ENCODE data around the gene DEGS2.

DEGS2 gene

DNA sequence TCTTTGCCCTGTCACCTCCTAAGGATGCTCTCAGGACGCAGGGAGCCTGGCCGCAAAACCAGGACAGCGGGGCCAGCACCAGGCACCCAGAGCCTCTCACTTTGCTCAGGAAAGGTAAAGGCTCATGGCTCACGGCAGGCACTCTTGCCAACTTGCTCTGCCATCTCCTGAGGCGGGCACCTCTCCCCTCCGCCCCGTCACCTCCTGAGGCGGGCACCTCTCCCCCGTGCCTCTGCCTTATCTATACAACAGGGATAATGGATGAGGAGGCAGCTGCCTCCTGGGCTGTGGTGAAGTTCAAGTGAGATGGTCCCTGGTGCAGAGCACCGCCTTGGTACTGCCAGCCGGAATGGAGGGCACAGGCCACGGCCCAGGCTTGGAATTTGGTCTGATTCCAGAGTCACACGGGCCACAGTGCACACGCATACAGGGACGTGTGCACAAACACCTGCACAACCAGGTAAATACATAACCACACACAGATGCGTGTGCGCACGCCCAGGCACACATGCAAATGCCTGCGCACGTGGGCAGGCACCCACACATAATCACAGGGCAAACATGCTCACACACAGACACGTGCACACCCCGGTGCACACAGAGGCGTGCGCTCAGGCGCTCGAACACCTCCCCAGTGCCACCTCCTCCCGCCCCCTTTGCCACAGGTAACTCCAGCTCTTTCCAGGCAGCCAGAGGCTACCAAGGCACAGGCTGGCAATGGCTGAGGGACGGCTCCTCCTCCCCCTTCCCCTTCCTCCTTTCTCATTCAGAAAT, 11.6 kb downstream of the DEGS2 start:
- peak; percentile 33 for DNase-seq

DNA sequence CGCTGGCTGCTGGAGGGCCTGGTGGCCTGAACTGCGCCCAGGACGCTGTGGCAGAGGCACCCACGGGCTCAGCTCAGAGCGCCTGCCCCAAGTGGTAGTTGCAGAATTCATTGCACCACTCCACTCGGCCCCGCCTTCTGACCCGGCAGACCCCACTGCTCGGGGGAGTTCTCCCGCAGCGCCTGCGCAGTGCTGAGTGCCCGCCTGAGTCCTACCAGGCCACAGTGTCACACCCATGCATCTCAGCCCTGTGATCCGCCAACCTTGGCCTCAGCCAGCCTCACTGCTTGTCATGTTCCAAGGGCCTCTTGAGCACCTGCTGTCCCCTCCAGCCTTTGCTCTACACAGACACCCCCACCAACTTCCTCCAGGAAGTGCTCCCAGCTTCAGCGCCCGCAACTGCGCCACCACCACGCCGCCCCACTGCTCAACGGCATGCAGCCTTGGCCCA, 12.2 kb downstream of the DEGS2 start:
- DNase-seq = peak; percentile 71

DNA sequence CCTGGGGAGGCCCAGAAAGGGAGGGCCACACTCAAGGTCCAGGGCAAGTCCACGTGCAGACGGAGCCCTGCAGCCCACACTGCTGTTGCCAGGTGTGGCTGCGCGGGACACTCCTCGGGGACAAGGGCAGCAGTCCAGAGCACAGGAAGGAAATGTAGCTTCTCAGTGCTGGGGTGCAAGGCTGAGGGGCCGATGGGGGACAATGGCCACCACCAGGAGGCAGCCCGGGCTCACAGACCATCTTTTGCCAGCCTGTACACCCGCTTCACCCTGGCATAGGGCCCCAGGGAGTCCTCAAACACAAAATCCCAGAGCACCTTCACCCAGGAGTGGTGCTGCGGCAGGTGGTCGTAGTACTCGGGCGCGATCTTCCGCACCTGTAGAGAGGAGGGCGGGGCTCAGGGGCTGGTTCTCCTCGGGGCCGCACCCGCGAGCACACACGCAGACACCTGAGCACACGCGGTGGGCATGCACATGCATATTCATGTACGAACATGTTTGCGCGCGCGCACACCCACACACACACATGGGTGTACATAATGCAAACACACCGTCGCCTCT, 12.8 kb downstream of the DEGS2 start:
- DNase-seq = peak; percentile 49

DNA sequence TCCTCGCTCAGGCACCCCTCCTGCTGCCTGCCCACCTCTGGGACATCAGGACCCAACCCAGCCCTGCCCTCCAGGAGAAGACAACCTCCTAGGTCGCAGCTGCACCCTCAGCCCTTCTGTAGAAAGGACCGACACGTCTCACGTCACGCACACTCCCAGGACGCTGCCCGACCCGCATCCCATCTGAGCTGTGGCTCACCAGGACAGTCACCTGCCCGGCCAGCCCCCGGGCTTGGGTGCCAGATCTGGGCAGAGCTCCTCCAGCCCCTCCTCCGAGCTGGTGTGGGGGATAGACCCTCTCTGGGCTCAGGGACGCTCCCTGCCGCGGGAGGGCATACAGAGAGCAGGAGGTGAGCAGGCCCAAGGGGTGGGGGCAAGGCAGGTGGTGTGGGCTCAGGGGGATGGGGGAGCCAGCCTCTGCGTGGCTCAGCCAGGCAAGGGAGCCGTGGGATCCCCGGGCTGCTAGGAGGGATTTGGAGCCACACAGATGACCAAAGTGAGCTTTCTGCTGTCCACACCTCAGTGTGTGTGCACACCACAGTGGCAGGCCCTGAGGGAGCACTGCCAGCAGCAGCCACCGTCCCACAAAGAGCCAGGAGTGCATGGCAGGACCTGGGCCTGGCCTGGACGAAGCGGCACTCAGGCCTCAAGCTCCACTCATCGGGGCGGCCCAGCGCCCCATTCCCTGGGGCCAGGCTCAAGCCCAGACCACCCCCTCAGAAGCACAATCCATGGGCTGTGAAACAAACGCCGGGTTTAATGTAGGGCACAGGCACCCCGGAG, 13.6 kb downstream of the DEGS2 start:
- peak; percentile 29 for DNase-seq

DNA sequence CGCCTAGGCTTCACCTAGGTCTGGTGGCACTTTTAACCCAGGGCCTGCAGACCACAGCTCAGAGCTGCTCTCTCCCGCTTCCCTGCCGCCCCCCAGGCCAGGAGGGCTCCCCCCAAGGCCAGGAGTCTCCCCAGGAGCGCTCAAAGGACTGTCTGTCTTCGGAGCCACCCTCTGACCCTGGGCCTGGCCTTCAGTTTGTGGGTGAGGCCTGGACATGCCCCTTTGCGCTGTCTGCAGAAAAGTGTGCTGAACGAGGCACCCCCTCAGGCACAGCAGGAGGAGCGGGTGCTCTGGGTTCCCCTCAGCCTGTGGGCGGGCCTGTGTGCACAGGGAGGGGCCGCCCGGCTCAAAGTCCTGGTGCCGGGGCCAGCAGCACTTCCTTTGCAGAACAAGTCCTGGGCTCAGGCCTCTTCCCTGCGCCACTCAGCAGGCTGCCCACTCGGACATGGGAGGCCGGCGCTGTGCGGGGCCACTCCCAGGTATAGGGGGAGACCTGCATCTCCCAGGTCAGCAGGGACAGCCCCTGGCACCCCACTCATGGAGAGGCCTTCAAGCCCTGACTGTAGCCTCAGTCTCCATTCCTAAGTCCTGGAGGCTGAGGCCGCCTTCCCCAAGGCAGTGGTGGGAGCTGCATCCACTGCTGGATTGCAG, 14.3 kb downstream of the DEGS2 start:
- no peak for DNase-seq

DNA sequence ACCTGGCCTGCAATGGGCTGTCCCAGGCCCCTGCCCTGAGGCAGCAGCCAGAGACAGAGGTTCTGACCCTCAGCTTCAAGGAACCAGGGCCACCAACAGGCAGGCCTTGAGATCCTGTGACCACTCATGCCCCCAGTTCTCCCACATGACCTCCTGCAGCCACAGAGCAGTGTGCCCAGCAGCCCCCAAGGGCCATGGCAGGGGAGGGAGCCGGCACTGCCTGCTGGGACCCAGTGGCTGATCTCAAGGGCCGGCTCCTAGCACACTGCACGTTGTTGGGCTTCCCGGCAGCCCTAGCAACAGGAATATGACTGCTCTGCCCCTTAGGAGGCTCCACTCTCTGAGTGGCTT, 14.8 kb downstream of the DEGS2 start:
- DNase-seq = no peak

DNA sequence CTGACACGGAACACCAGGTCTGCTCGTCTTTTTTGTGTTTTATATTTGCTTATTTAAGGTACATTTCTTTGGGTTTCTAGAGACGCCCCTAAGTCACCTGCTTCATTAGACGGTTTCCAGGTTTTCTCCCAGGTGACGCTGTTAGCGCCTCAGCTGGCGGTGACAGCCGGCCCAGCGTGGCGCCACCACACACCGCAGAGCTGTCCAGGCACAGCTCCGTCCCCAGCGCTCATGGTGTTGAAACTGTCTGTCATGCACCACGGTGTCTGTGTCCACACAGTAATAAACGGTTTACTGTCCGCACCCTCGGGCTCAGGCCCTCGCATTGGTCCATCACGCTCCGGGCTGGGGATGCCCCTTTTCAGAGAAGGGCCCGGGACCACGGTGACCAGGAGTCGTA, 15.5 kb downstream of the DEGS2 start:
- no peak for DNase-seq

DNA sequence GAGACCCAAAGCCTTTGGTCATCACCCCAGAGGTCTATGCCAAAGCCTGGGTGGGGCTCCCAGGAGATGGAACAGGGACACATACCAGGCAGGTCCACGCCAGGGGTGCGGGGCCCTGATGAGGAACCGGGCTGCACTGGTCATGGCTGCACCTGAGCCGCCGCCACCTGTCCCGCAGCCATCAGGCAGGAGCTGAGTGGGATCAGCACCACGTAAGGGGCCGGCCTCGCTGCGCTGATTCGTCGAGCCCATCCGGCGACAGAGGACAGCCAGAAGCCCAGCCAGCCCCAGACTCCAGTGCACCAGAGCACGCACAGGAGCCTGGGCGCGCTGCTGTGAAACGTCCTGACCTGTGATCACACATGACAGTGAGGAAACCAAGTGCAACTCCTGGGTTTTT, 15.9 kb downstream of the DEGS2 start:
- DNase-seq = no peak

DNA sequence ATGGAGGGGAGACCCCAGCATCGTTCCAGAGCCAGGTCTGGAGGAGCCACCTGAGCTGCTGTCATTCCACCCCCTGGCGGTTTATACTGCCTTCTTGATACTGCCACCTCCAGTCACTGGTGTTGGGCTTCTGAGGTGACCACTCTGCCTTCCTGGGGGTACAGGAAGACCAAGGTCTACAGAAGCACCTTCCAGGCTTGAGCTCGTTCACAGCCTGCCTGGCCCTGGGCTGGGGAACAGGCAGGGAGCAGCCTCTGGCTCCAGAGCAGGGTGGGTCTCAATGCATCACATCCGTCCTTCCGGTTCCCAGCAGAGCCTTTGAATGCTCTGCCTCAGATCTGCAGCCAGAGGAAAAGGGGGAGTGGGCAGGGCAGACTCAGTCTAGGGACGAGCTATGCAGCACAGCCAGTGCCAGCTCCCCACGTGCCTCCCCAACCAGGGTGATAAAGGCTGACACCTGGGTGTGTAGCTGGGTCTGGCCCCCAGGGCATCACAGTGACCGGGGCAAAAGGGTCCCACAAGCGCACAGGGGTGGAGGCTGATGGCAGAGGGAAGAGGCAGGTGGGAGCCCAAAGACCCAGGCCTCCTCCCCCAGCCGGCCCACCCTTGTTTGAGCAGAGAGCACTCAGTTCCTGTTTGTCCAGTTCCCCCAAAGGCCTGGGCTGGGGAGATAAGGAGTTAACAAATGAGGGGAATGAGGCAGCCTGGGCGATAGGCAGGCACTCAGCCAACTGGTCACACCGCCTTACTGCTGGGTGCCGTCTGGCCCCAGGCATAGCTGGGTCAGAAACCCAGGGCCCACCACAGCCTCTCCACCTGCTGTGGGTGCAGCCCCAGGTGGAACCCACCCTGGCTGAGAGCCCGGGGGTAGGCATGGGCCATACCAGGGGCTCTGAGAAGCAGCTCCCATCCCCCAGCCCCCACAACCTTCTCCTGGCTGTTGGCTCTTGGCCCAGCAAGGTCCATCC, 17.1 kb downstream of the DEGS2 start:
- DNase-seq = no peak

DNA sequence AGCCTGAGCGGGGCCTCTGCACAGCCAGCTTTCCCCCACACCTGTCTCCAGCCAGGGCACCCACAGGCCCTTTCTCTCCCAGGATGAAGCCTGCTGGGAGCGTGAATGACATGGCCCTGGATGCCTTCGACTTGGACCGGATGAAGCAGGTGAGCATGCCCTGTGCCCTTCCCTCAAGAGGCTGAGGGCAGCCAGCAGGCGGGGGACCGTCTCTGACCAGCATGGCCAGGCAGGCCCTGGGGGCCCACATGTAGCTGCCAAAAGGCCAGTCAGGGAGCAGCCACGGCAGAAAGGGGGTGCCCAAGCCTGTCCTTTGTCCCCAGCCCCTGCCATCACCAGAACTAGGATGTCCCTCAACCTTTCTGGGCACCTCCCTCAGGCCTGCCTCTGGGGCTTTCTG, 18.3 kb downstream of the DEGS2 start:
- no peak for DNase-seq

DNA sequence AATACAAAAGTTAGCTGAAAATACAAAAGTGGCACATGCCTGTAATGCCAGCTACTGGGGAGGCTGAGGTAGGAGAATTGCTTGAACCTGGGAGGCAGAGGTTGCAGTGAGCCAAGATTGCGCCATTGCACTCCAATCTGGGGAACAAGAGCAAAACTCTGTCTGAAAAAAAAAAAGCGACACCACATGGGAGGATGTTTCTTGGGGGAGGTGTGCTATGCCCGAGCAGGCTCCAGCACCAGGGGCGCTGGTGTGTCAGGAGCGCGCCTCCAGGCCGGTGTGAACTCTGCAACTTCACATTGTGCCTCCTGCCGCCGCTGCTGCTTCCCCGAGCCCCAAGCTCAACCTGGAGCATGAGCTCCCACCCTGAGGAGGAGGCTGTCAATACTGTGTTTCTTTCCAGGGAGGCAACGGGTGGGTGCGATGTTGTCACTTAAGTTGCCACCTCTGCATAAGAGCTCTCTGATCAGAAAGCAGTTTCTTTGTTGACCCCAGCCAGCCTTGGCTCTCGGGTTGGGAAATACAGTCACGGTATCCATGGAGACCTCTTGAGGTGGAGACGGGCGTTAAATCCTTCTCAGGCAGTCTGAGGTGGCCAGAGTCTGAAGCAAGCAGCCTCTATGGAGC, 18.9 kb downstream of the DEGS2 start:
- no peak for DNase-seq

DNA sequence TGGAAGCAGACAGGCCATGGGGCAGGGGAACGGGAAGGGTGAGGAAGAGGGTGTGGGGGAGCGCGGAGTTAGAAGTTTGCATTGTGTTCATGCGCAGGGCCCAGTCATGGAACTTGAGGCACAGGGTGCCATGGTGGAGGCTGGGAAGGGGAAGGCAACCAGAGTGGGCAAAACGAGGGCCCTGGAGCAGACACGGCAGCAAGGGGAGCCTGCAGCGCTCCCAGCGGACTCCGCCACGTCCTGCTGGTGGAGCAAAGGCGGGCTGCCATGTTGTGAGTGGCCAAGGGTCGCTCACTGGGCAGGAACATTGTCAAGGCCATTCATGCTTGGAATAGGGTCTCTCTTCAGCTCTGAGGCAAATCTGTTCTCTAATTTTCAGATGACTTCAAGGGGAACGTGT, 20.5 kb downstream of the DEGS2 start:
- DNase-seq = no peak

DNA sequence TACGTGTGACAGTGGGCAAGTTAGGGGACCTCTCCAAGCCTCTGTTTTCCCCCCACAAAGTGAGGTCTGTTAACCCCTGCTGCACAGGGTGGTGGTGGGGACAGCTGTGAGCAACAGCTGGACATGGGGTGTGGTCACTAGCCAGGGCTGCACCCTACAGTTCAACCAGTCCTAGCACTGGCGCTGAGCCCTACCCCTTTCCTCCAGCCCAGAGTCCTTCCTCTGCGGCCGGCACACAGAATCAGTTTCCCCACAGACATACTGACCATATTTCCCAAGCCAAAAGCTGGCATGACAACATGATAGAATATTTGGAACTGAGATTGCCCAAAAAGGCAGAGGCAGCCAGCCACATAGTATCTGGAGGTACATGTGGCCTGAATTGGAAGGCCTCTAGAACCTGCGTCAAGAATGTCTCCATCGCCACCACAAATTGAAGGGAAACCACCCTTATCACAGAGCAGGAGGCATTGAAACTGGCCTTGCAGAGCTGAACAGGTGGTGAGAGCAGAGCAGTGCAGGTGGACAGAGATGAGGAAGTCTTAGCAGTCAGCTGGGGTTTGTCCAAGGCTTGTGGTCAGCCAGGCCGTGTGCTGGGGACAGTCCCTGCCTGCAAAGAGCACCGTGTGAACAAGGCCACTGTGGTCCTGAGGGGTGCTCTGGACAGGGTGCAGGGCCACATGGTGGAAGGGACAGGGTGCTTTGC, 21.2 kb downstream of the DEGS2 start:
- no peak for DNase-seq

DNA sequence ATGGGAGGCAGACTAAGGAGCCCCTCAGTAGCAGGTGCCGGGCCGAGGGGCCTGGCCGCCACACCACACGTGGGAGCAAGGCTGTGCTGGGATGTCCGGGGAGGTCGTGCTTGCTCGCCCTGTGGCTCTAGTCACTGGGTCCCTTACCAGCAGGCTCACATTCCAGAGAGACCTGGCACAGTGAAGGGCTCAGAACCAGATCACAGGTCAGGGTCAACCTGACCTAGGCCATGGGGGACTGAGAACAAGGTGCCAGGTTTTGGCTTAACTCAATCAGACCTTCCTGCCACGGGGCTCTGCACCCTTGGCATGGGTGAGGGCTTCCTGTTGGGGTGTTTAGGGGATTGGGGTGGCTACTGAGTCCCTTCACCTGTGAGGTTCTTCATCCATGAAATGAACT, 22.3 kb downstream of the DEGS2 start:
- no peak for DNase-seq

DNA sequence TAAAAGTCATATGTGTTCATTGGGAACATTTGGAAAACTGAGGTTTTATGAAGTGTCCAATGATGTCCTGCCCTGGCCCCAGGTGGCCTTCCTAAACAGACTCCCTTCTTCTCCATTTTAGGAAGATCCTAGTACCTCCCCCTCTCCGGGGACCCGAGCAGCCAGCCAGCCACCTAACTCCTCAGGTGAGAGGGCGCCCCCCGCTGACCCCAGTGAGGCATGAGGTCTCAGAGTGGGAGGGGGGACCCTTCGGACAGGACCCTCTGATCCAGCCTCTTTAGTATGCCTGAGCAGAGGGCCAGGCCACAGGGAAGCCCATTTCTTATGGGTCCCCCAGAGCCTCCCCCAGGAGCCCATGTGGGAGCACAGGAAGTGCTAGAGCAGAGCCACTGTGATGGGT, 23.7 kb downstream of the DEGS2 start:
- DNase-seq = no peak

DNA sequence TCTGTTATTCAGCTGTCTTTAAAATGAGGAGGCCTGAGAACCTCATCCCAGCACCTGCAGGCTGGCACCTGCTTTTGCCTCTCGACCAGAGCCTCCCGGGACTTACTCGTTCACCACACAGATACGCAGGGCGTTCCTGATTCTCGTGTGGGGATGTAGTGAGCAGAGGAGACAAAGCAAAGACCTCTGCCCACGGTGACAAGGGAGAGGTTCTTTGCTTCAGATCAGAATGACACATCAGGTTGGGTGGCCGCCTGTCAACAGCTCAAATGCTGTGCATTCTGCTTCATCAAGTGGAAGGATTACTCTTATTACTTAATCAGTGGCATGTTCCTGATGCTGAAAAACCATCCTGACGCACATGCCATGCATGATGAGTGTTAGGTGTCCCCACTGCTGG, 24.4 kb downstream of the DEGS2 start:
- DNase-seq = no peak

DNA sequence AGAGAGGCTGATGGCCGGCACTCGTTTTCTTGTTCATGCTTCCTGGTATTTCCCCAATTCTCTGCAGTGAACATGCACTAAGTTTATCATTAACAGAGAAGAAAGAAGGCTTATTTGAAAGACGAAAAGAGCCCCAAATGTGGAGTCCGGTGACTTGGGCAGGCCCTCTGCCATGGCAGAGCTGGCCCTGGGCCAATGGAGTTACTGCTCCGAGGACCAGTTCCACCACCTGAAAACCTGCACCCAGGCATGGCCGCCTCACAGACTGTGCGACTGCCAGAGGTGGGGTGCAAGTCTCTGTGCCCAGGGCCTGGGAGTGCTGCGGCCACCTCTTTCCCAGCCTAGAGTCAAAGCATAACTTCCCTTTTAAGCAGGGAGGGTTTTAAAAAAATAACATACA, 24.9 kb downstream of the DEGS2 start:
- DNase-seq = no peak

DNA sequence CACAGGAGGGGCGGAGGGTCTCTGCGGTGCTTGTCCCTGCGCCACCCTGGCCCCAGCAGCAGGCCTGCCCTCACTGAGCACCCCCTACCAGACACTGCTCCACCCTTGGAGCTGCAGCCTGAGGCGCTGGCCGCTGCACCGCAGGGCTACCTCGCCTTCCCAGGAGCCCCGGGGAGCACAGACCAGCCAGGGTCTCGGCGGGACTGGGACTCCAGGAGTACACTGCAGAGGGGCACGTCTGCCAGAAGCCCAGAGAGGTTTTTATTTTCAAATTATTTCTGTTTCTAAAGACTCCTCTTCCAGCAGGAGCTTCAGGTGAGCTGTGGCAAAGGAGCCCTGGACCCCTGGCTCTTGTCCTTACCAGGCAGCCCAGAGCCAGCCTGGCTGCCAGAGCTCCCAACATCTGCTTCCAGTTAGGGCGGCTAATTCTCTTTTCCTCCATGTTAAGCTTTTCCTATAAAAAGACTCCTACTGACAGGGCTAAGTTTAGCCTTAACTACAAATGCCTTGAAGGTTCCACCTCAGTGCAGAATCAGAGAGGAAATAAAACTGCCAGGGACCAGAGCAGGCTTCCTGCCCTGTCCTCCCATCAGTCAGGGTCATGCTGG, 26.4 kb downstream of the DEGS2 start:
- DNase-seq = no peak

DNA sequence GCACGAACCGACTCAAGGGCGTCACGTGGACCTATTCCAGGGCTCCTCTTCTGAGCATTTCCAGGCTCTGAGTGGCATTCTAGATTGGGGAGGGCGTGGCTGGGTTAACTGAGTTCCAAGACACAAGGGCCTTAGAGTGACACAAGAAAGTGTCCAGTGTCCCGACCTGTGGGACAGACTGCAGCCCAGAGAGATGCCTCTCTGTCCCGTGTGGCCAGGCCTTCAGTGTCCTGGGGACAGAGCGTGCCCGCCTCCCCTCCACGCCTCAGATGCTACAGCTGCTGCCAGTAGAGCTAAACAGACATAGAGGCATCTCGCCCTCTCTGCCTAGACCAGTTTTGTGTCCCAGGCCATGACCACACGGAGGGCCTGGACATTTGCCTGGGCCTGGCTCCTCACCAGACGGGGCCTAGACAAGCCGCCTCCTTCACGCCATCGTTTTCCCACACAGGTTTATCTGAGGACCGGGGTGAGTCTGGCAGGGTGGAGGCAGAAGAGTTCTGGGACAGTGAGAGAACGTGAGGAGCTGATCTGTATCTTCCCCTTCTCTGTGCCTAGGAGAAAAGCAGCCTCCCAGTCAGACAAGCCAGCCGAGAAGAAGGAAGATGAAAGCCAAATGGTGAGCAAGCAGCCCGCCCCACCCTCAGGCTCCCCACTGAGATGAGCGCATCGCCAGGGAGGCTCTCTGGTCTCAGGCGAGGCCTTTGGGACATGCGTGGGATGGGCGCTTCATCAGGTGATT, 27.1 kb downstream of the DEGS2 start:
- DNase-seq = no peak

DNA sequence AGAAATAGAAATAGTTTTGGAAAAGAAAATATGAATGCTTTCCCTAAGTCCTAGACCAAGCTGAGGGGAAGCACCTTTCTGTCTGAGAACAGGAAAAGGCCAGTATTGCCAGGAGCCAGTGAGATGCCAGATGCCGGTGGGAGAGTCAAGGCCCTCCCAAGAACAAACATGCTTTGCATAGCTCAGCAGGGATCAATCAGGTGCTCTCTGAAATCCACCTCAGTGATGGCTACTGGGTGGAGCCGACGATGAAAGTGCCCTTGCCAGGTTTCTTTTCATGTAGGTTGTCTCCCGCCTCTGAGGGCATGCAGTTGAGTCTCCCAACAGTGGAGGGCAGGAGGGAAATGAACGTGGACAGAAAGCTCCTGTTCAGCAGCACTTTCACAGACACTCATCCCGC, 28.3 kb downstream of the DEGS2 start:
- no peak for DNase-seq
